HepG2 (cell line): ENCODE measurements around the gene ZKSCAN4. TPM values are rescaled to one million over a fixed set of nuclear protein-coding genes. Genes with fewer than 3 reads are reported as not detected.

Experiments
- BCLAF1 ChIP-seq: fragments of 450-650 bp; IDR thresholded peaks from 2 replicates; pipeline ENCODE4 v1.6.1; 2017; ENCODE audit warnings: mild to moderate bottlenecking
- CEBPZ ChIP-seq: IDR thresholded peaks from 2 replicates; pipeline ENCODE4 v1.6.1; 2012; ENCODE audit warnings: low read length, improper control_type of control experiment
- CREM ChIP-seq, 2 experiments: sonication (generic) in 1 of 2; formaldehyde crosslinking in 1 of 2; IDR thresholded peaks; 2 replicates each; pipeline versions ENCODE4 v1.4.0 to v1.6.1; 2016 to 2020; ENCODE audit warnings: antibody characterized with exemption in 1 of 2, mild to moderate bottlenecking in 1 of 2, missing genetic modification reagents in 1 of 2
- FOXP4 ChIP-seq: sonication (generic); formaldehyde crosslinking; IDR thresholded peaks from 2 replicates; pipeline ENCODE4 v1.4.0; 2020; ENCODE audit warnings: missing genetic modification reagents
- IRF1 ChIP-seq: sonication (generic); formaldehyde crosslinking; IDR thresholded peaks from 2 replicates; pipeline ENCODE4 v1.4.0; 2020; ENCODE audit warnings: low read depth, mild to moderate bottlenecking, missing genetic modification reagents
- NFE2L1 ChIP-seq: sonication (generic); formaldehyde crosslinking; IDR thresholded peaks from 2 replicates; pipeline ENCODE4 v1.4.0; 2020; ENCODE audit warnings: missing genetic modification reagents, mild to moderate bottlenecking, borderline replicate concordance
- RBAK ChIP-seq: sonication (generic); formaldehyde crosslinking; IDR thresholded peaks from 2 replicates; pipeline ENCODE4 v1.5.1; 2020; ENCODE audit warnings: mild to moderate bottlenecking, missing genetic modification reagents
- SALL2 ChIP-seq: sonication (generic); formaldehyde crosslinking; IDR thresholded peaks from 2 replicates; pipeline ENCODE4 v1.8.1; 2023; ENCODE audit warnings: mild to moderate bottlenecking, missing genetic modification reagents, inconsistent platforms
- SMAD9 ChIP-seq: sonication (generic); formaldehyde crosslinking; IDR thresholded peaks from 2 replicates; pipeline ENCODE4 v1.5.1; 2020; ENCODE audit warnings: mild to moderate bottlenecking, missing genetic modification reagents
- STAG1 ChIP-seq: sonication (generic); formaldehyde crosslinking; IDR thresholded peaks from 2 replicates; pipeline ENCODE4 v1.4.0; 2020; ENCODE audit warnings: missing genetic modification reagents
- TERF1 ChIP-seq: sonication (generic); formaldehyde crosslinking; IDR thresholded peaks from 2 replicates; pipeline ENCODE4 v1.8.0; 2022; ENCODE audit warnings: mild to moderate bottlenecking, missing genetic modification reagents, moderate library complexity
- THAP11 ChIP-seq: IDR thresholded peaks from 2 replicates; pipeline ENCODE4 v1.6.1; 2016; ENCODE audit warnings: missing biosample characterization, missing genetic modification reagents
- TRIM24 ChIP-seq: sonication (generic); formaldehyde crosslinking; IDR thresholded peaks from 2 replicates; pipeline ENCODE4 v1.8.0; 2022; ENCODE audit warnings: mild to moderate bottlenecking, missing genetic modification reagents
- ZFP41 ChIP-seq: sonication (generic); formaldehyde crosslinking; IDR thresholded peaks from 2 replicates; pipeline ENCODE4 v1.4.0; 2020; ENCODE audit warnings: mild to moderate bottlenecking, missing genetic modification reagents, borderline replicate concordance
- ZNF12 ChIP-seq: sonication (generic); formaldehyde crosslinking; IDR thresholded peaks from 2 replicates; pipeline ENCODE4 v1.5.0; 2020; ENCODE audit warnings: missing genetic modification reagents
- ZNF343 ChIP-seq: sonication (generic); formaldehyde crosslinking; IDR thresholded peaks from 2 replicates; pipeline ENCODE4 v1.4.0; 2020; ENCODE audit warnings: mild to moderate bottlenecking, missing genetic modification reagents
- ZNF546 ChIP-seq: sonication (generic); formaldehyde crosslinking; conservative IDR thresholded peaks from 2 replicates; pipeline ENCODE4 v1.8.1; 2023; ENCODE audit warnings: mild to moderate bottlenecking, missing genetic modification reagents
- ZNF614 ChIP-seq: IDR thresholded peaks from 2 replicates; pipeline ENCODE4 v1.6.1; 2018; ENCODE audit warnings: missing biosample characterization, missing genetic modification reagents, inconsistent platforms, borderline replicate concordance
- polyA plus RNA-seq, 8 experiments: library from polyadenylated mRNA; depleted of rRNA in 3 of 8; stranded (reverse) in 7 of 8; unstranded in 1 of 8; fragments of >200 nt; fragmentation: Illumina TruSeq in 4 of 8; extraction: Trizol in 4 of 8; gene quantifications; 2 replicates each; pipeline versions ENCODE4 v1.2.1 to v1.2.3, GENCODE V29; 2011 to 2016; ENCODE audit warnings: low read depth in 4 of 8, missing spikeins in 1 of 8, mixed read lengths in 1 of 8; ENCODE audit not compliant: insufficient read depth in 1 of 8
- total RNA-seq, 5 experiments: library from RNA; depleted of rRNA; stranded (reverse); fragments of >200 nt; fragmentation: Illumina TruSeq; extraction: Trizol; gene quantifications; 2 replicates each; pipeline ENCODE4 v1.2.3, GENCODE V29; 2016; ENCODE audit warnings: low read depth in 1 of 5

The ZKSCAN4 gene
- total and polyA plus RNA-seq, 2 of the 13 experiments (the other 11 are each of a cell fraction or from before 2014, with no cell fraction given), result 2.9 to 7.8 TPM

- TF ChIP-seq FOXP4 (CRISPR knock-in tag) (peak; percentile 63), BCLAF1 (no peak), ZFP41 (CRISPR knock-in tag) (0 out of 2 replicates have a peak, but pooled peaks have one; percentile 91), IRF1 (CRISPR knock-in tag) (no peak), ZNF343 (CRISPR knock-in tag) (0 out of 2 replicates have a peak, but pooled peaks have one; percentile 69), SALL2 (CRISPR knock-in tag) (peak; percentile 86), TERF1 (CRISPR knock-in tag) (no peak), ZNF614 (CRISPR knock-in tag) (peak; percentile 89), NFE2L1 (CRISPR knock-in tag) (0 out of 2 replicates have a peak, but pooled peaks have one; percentile 75), TRIM24 (no peak), SMAD9 (CRISPR knock-in tag) (peak; percentile 59; the same call in 1 of the 2 replicates), ZNF546 (CRISPR knock-in tag) (no peak), RBAK (CRISPR knock-in tag) (peak; percentile 52; the same call in 1 of the 2 replicates), THAP11 (CRISPR knock-in tag) (peak; percentile 84), STAG1 (CRISPR knock-in tag) (peak; percentile 25; the same call in 1 of the 2 replicates), CREM (IDR thresholded peaks at IDR 0.05) (peak; percentile 69), CREM (CRISPR knock-in tag; IDR thresholded peaks at IDR 0.05) (no peak), CEBPZ (no peak), ZNF12 (CRISPR knock-in tag) (0 out of 2 replicates have a peak, but pooled peaks have one; percentile 82)
Measured at GRCh38 chr6:28266962-28267694, 15.1 kb upstream of the ZKSCAN4 start, which contains the start of gene ZSCAN26 (continued).
